Activated CD4-positive, alpha-beta T cell treated with anti-CD3 and anti-CD28 coated beads, Interleukin-2, amount 10 ng/mL, durations not matched to agents 7 days and 5 days (primary cell): Measurements from ENCODE around the gene PBX1. TPM values are rescaled to one million over a fixed set of nuclear protein-coding genes. Genes with fewer than 3 reads are reported as not detected.

Experiments used
- CTCF ChIA-PET: fragments of 350-600 bp; sonication (Branson Sonifier 250); formaldehyde crosslinking; loops from one replicate; lab custom pipeline; 2021; ENCODE audit warnings: antibody characterized with exemption; lab: Charles Lee
- POLR2A ChIA-PET: fragments of 350-600 bp; sonication (Branson Sonifier 250); formaldehyde crosslinking; loops from one replicate; lab custom pipeline; 2021; ENCODE audit warnings: antibody characterized with exemption; lab: Charles Lee
- DNase-seq: peaks from one replicate; pipeline ENCODE4 v3.0.0-alpha.2; 2020
- H3K27ac Mint-ChIP-seq: one replicate; pipeline ENCODE4 v1.8.0; 2021; ENCODE audit warnings: mild to moderate bottlenecking, moderate library complexity, mixed read lengths
- H3K27me3 Mint-ChIP-seq: one replicate; pipeline ENCODE4 v1.8.0; 2021; ENCODE audit warnings: mixed read lengths
- H3K36me3 Mint-ChIP-seq: one replicate; pipeline ENCODE4 v1.8.0; 2021; ENCODE audit warnings: low read depth, mixed read lengths
- H3K4me1 Mint-ChIP-seq: one replicate; pipeline ENCODE4 v1.8.0; 2021; ENCODE audit warnings: mixed read lengths
- H3K4me3 Mint-ChIP-seq: one replicate; pipeline ENCODE4 v1.8.0; 2021; ENCODE audit warnings: mild to moderate bottlenecking, moderate library complexity, mixed read lengths
- H3K9me3 Mint-ChIP-seq: one replicate; pipeline ENCODE4 v1.8.0; 2021; ENCODE audit warnings: mixed read lengths
- total RNA-seq, 2 experiments: library from RNA; stranded (reverse); gene quantifications; one replicate each; pipeline ENCODE4 v1.2.3, GENCODE V29; 2021

Gene PBX1
- total RNA-seq, 2 experiments from 2014 or later: 0.12 to 0.15 TPM

DNA sequence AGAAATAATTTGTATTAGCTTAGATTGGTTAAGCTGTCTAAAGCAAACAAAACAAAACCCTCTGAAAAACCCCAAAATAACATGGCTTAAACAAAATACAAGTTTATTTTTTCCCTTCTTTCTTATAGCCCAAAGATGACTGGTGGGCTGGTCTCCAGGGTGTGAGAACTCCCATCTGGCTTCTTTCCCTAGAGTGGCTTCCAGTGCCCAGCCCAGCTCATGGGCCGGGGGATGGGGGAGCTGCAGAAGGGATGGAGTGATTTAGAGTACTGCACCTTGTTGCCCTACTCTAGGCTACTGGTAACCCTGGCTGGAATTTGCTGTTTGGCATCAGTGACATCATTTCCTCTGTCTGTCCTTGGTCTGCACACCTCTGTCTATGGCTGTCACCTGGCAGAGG is 223.0 kb downstream of the PBX1 start:
- Mint-ChIP-seq H3K4me3 (no peak overlapping the region), H3K4me1 (no peaks in the 10 kb centered on the region), H3K27ac (no peak overlapping the region), H3K9me3 (no peaks in the 10 kb centered on the region), H3K27me3 (no peaks in the 10 kb centered on the region), H3K36me3 (no peaks in the 10 kb centered on the region)
- ChIA-PET POLR2A (no interaction called here), CTCF (no interaction called here)
- DNase-seq: no peak

DNA sequence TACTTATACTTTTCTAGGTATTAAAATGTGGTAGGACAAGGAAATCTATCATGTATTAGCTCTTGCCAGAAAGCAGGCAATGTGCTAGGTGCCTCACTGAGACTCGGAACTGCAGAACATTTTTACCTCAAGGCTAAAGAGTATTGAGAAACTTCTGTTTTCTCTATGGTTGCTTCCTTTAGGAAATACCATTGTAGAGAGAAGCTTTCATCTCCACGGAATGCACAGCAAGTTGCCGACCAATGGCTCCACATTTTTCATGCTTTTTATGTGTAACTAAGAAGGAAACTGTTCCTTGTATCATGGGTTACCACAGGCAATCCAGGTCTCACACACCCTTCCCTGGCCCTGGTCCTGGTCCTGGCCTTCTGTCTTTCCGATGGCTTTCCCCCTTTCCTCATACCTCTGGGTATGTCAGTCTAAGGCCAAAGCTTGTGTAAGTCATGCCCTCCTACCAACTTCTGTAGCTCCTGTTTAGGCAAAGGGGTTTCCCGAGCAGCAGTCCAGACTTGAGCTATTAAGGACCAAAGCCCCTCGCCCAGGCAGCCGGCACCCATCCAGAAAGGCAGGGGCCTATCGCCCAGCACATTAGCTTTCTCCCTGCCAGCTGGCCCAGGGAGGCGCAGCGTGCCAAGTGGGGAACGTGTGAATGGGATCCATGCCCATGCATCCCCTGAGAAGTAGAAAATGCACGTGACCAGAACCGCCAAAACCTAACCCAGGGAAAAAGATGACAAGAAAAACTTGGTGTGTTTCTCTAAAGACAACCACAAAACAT is 225.0 kb downstream of the PBX1 start:
- no peak for DNase-seq
- Mint-ChIP-seq H3K4me1 (no peaks in the 10 kb centered on the region), H3K27ac (no peak overlapping the region), H3K9me3 (no peaks in the 10 kb centered on the region), H3K4me3 (no peak overlapping the region), H3K27me3 (peaks cover 4% of the 10 kb centered on the region), H3K36me3 (no peaks in the 10 kb centered on the region)
- ChIA-PET CTCF (no interaction called here), POLR2A (no interaction called here)

DNA sequence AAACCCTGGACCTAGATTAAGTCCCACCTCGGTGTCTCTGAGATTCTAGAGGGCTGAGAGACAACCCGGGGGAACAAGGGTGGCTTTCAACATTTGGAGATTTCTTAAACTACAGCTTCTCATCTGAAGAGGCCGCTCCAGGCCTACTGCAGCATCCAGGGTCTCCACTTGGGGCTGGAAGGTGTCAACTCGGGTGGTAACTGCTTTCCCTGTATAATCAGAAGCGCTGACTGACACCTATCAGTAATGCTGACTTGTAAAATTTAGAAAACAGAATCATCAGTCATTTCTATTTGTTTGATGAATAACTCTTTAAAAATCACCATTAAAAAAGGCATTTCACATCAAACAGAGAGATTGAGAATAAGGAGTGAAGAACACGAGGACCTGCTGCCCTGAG is 226.0 kb downstream of the PBX1 start:
- Mint-ChIP-seq H3K27ac (no peak overlapping the region), H3K9me3 (no peaks in the 10 kb centered on the region), H3K36me3 (no peaks in the 10 kb centered on the region), H3K27me3 (peaks cover 4% of the 10 kb centered on the region), H3K4me1 (no peaks in the 10 kb centered on the region), H3K4me3 (no peak overlapping the region)
- DNase-seq: no peak
- CTCF ChIA-PET: no interaction called here
- POLR2A ChIA-PET: no interaction called here

DNA sequence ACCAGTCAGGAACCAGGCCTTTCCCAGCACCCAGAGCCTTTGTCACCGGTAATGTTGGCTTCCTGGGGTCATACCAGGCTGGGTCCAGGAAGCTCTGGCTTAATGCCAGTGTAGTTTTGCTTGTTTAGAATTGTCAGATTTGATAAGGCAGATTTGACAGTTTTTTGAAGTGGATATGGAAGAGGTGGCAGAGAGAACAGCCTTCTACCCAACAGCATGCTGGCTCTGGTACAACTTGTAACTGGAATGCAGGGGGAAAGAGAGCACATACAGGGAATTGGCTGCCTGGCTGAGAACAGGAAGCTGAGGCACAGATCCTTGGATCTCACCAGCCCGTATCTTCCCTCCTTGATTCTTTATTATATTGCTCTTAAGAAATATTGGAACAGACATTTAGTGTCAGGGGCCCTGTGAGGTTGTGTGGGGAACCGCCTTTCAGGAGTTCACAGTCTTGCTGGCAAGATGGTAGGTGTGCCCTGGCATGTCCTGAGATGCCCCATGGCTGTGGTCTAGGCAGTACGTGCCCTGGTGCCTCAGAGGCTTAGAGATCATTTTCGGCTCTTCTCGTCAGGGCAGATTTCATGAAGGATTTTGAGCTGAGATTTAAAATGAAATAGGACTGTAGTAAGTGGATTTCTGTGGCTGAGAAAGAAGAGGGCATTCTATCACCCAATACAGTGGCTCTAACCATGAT is 227.0 kb downstream of the PBX1 start:
- H3K27ac Mint-ChIP-seq: no peak overlapping the region
- no peaks in the 10 kb centered on the region for H3K9me3 Mint-ChIP-seq
- no peaks in the 10 kb centered on the region for H3K36me3 Mint-ChIP-seq
- no peak for DNase-seq
- CTCF ChIA-PET: no interaction called here
- POLR2A ChIA-PET: no interaction called here
- H3K4me3 Mint-ChIP-seq: no peak overlapping the region
- no peaks in the 10 kb centered on the region for H3K4me1 Mint-ChIP-seq
- peaks cover 4% of the 10 kb centered on the region for H3K27me3 Mint-ChIP-seq

DNA sequence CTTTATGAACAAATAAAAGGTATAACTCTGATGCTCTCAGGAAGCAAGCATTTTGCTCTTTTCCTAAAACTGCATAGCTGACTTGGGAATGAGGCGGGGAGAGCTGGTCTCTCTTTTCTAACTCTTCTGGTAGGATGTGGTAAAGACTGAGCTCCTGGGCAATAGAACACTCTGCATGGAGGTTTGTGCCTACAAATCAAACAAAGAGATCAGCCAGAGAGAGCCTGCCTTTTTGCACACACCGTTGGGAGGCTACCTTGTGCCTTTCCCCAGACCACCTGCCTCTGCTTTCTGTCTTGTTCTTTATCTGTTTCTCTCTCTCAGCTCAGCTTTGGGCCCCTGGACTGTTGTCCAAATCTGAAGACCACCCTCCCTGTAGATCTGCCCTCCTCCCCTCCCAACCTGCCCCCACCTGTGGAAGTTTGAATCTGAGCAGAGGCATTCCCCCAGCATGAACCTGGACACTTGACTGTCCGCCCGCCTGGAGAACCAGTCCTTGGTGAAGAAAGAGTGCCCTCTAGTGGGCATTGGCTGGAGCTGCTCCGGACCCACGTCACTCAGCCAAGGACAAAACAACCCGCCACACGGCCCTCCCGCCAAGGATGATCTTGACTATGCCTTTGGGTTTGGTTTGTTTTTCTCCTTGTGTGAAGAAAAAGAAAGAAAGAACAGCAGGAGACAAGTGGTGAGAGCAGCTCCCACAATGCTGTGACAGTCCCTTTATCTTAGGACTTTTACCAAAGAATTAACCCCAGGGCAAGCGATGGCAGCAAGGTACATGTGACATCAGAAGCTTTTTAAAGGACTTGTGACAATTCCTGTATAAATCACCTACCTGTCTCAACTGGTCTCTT is 228.2 kb downstream of the PBX1 start:
- Mint-ChIP-seq H3K9me3 (no peaks in the 10 kb centered on the region), H3K36me3 (no peaks in the 10 kb centered on the region), H3K4me1 (no peaks in the 10 kb centered on the region), H3K27me3 (peaks cover 4% of the 10 kb centered on the region), H3K27ac (no peak overlapping the region), H3K4me3 (no peak overlapping the region)
- CTCF ChIA-PET: interaction anchor here (0.8 to 1.0 kb wide), 2 partner anchors 10 kb away, joined by 3 to 6 read pairs; no protein-coding TSS in a partner anchor
- peak; percentile 63 for DNase-seq
- POLR2A ChIA-PET: no interaction called here

DNA sequence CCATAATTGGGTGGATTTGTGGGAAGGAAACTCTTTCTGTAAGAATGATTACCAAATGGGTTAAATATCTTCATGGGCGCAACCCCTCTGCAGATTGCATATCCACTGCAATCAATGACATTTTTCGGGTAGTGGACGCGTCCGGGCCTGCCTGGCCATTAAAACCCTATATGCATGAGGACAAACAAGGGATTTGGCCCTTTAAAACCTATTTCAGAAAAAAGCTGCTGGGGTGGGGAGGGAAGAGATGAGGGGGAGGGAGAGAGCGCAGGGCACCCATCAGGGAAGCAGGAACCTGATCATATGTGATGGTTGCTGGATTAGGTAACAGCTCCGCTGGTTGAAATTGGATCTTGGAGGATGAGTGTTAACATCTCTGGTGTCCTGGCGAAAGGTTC is 228.8 kb downstream of the PBX1 start:
- POLR2A ChIA-PET: no interaction called here

DNA sequence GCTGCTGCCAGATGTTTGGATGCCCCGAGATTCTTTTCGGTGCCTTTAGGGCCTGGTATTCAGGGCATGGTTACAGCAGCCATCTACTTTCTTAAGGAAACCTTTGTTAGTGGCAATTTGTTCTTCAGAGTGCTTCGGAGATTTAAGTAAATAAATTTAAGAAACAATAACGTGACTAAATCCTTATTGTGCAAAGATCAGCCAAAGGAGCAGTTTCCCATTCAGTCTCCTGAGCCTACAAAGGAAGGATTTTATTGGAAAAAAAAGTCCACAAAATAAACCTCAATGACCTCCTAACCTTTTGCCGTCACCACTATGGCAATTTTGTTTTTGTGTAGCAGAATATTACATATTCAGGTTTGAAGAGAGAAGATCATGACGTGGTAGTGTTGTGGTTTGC is 231.1 kb downstream of the PBX1 start:
- Mint-ChIP-seq H3K27ac (no peak overlapping the region), H3K36me3 (no peaks in the 10 kb centered on the region), H3K4me1 (no peaks in the 10 kb centered on the region), H3K27me3 (peaks cover 4% of the 10 kb centered on the region), H3K9me3 (no peaks in the 10 kb centered on the region), H3K4me3 (no peak overlapping the region)
- no peak for DNase-seq
- CTCF ChIA-PET: no interaction called here
- POLR2A ChIA-PET: no interaction called here

More for the DNA sequence above, 228.8 kb downstream of the PBX1 start:
- Mint-ChIP-seq H3K4me1 (no peaks in the 10 kb centered on the region), H3K9me3 (no peaks in the 10 kb centered on the region), H3K27me3 (peaks cover 4% of the 10 kb centered on the region), H3K27ac (no peak overlapping the region), H3K4me3 (no peak overlapping the region), H3K36me3 (no peaks in the 10 kb centered on the region)
- CTCF ChIA-PET: interaction anchor here (0.8 to 1.0 kb wide), 2 partner anchors 9 to 11 kb away, joined by 3 to 6 read pairs; no protein-coding TSS in a partner anchor
- DNase-seq: no peak

DNA sequence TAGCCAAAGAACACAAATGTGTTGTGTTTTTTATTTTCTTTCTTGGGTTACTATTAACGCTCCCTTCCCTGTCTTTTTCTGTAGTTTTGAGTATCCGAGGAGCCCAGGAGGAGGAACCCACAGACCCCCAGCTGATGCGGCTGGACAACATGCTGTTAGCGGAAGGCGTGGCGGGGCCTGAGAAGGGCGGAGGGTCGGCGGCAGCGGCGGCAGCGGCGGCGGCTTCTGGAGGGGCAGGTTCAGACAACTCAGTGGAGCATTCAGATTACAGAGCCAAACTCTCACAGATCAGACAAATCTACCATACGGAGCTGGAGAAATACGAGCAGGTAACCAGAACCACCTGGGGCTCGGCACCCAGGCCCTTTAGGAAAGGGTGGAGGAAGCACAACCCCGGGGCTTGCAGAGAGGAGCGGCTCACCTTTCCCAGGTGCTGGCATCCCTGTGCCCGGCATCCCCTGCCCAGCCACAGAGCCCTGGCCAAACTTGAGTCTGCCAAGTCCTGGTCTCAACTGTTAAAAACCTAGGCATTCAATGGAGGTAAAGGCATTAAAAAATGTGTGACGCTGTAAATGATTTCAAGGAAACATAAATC is 233.5 kb downstream of the PBX1 start:
- no peak for DNase-seq
- Mint-ChIP-seq H3K27ac (no peak overlapping the region), H3K9me3 (no peaks in the 10 kb centered on the region), H3K4me1 (no peaks in the 10 kb centered on the region), H3K4me3 (no peak overlapping the region), H3K27me3 (no peaks in the 10 kb centered on the region), H3K36me3 (no peaks in the 10 kb centered on the region)
- POLR2A ChIA-PET: no interaction called here
- CTCF ChIA-PET: no interaction called here

DNA sequence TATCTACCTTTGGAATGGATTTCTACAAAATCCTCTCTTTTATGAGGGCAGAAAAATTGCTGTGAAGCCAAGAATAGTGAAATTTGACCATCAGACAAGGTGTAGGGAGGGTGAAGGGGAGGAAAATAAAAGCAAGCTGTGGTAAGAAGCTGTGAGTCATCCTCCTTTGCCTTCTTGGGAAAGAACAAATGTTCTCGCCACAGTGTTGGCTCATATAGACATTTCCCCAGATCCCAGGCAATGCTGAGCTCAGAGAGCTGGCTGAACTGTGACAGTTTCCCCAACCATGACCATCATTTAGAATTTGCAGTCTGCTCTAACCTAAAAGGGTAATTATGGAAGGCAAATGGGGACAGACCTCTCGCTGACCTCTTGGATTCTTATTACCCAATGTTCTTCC is 235.4 kb downstream of the PBX1 start:
- no peak overlapping the region for H3K4me3 Mint-ChIP-seq
- POLR2A ChIA-PET: no interaction called here
- no peaks in the 10 kb centered on the region for H3K4me1 Mint-ChIP-seq
- no peak overlapping the region for H3K27ac Mint-ChIP-seq
- H3K9me3 Mint-ChIP-seq: no peaks in the 10 kb centered on the region
- CTCF ChIA-PET: no interaction called here
- no peaks in the 10 kb centered on the region for H3K36me3 Mint-ChIP-seq
- no peaks in the 10 kb centered on the region for H3K27me3 Mint-ChIP-seq
- no peak for DNase-seq

DNA sequence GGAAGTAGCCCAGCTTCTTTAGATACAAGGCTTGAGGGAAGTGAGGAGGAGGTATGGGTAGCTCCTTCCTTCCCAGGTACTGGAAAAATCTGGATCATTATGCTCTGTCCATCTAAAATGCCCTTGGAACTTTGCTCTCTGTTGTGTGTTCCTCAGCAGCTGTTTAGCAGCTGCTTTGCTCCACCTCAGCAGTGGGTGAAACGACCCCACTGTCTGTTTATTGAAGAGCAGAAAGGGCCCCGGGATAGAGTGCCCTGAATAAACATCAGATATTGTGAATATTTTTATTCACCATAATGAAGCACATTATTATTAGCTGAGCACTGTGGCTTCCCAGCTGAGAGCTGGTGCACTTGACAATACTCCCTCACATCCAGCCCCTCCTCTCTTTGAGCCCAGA is 237.9 kb downstream of the PBX1 start:
- H3K27ac Mint-ChIP-seq: no peak overlapping the region
- DNase-seq: no peak
- POLR2A ChIA-PET: no interaction called here
- CTCF ChIA-PET: interaction anchor here (1.0 to 1.7 kb wide), 2 partner anchors 10 to 25 kb away, joined by 4 to 6 read pairs; no protein-coding TSS in a partner anchor
- H3K36me3 Mint-ChIP-seq: no peaks in the 10 kb centered on the region
- no peak overlapping the region for H3K4me3 Mint-ChIP-seq
- no peaks in the 10 kb centered on the region for H3K27me3 Mint-ChIP-seq
- H3K9me3 Mint-ChIP-seq: no peaks in the 10 kb centered on the region
- no peaks in the 10 kb centered on the region for H3K4me1 Mint-ChIP-seq

DNA sequence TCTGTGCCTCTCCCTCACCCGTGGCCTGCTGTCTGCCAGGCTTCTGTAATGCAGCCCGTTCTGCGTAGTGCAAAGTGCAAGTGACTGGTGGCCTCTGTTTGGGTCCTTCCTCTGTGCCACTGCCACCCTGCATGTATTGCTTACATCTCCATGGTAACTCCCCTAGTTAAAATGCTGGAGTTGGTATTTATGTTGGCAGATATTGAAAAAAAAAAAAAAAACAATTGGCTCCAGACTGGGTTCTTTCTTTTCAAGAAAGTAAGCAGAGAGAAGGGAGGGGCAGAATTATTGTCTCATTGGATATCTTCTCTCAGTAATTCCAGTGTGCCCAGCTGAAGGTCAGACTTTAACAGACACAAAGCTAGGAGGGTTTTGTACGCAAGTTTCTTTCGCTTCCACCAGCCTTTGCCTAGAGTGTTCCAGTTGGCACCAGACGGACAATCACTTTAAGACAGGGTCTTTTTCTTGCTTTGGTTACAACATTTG is 242.3 kb downstream of the PBX1 start:
- POLR2A ChIA-PET: no interaction called here
- DNase-seq: no peak
- Mint-ChIP-seq H3K27me3 (no peaks in the 10 kb centered on the region), H3K4me1 (no peaks in the 10 kb centered on the region), H3K27ac (no peak overlapping the region), H3K36me3 (no peaks in the 10 kb centered on the region), H3K9me3 (no peaks in the 10 kb centered on the region), H3K4me3 (no peak overlapping the region)
- CTCF ChIA-PET: no interaction called here

DNA sequence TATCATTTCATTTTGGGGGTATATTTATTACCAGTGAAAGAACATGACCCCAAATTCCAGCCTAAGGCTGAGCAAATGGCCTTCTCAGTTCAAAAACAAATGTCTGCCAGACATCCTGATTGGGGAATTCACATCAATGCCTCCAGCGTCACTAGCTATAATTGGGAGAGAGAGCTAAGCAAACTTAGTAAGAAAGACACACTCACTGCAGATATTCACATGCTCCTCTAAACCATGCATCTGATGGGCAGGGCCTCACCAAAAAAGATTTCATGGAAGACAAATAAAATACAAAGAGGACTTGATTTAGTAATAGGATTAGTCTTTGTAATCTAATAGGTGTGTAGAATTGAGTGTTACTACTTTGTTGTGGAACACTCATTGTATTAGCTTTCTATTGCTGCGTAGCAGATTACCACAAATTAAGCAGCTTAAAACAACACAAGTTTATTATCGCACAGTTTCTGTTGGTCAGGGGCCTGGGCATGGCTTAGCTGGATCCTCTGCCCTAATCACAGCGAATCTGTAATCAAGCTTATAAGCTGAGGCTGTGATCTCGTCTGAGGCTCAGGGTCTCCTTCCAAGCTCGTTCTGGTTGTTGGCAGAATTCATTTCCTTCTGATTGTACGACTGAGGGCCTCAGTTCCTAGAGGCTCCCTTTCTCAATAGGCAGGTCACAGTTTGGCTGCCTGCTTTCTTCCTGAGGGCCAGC is 243.0 kb downstream of the PBX1 start:
- no peaks in the 10 kb centered on the region for H3K36me3 Mint-ChIP-seq
- CTCF ChIA-PET: no interaction called here

More for the DNA sequence above, 243.0 kb downstream of the PBX1 start:
- Mint-ChIP-seq H3K9me3 (no peaks in the 10 kb centered on the region), H3K27me3 (no peaks in the 10 kb centered on the region), H3K4me1 (no peaks in the 10 kb centered on the region), H3K4me3 (no peak overlapping the region), H3K27ac (no peak overlapping the region)
- POLR2A ChIA-PET: no interaction called here
- no peak for DNase-seq
